Osteoblast (primary cell): ENCODE measurements around the gene ZNF483. TPM values are rescaled to one million over a fixed set of nuclear protein-coding genes. Genes with fewer than 3 reads are reported as not detected.

ENCODE experiments used
- DNase-seq: peaks from one replicate; pipeline ENCODE4 v3.0.0; 2011; ENCODE audit warnings: low spot score, mixed read lengths; ENCODE audit not compliant: insufficient read length; ENCODE audit errors: missing footprints
- H2AFZ ChIP-seq: 2 replicates; pipeline ENCODE4 v1.6.0; 2011; ENCODE audit warnings: mild to moderate bottlenecking, low read length
- H3K27ac ChIP-seq: 2 replicates; pipeline ENCODE4 v1.5.1; 2011; ENCODE audit warnings: mild to moderate bottlenecking, low read depth, low read length, moderate library complexity
- H3K27me3 ChIP-seq: 2 replicates; pipeline ENCODE4 v1.6.0; 2012; ENCODE audit warnings: mild to moderate bottlenecking, control low read depth, inconsistent platforms, low read length, moderate library complexity; ENCODE audit not compliant: insufficient read depth
- H3K36me3 ChIP-seq: 2 replicates; pipeline ENCODE4 v1.5.1; 2011; ENCODE audit warnings: mild to moderate bottlenecking, low read length, control low read depth, moderate library complexity; ENCODE audit not compliant: insufficient read depth
- H3K4me1 ChIP-seq: 2 replicates; pipeline ENCODE4 v1.5.1; 2011; ENCODE audit warnings: mild to moderate bottlenecking, low read length, control low read depth, moderate library complexity; ENCODE audit not compliant: insufficient read depth
- H3K4me2 ChIP-seq: 2 replicates; pipeline ENCODE4 v1.6.0; 2011; ENCODE audit warnings: mild to moderate bottlenecking, low read length; ENCODE audit not compliant: insufficient read depth
- H3K4me3 ChIP-seq: fragments of 200-600 bp; sonication (generic); 3 replicates; pipeline ENCODE4 v1.5.1; 2012; ENCODE audit warnings: mild to moderate bottlenecking, low read length, inconsistent platforms; ENCODE audit not compliant: insufficient read depth
- H3K79me2 ChIP-seq: 2 replicates; pipeline ENCODE4 v1.6.0; 2012; ENCODE audit warnings: mild to moderate bottlenecking, low read length, control low read depth, inconsistent platforms; ENCODE audit not compliant: insufficient read depth
- H3K9me3 ChIP-seq: 2 replicates; pipeline ENCODE4 v1.5.1; 2011; ENCODE audit warnings: low read depth, low read length, control low read depth
- H4K20me1 ChIP-seq: 2 replicates; pipeline ENCODE4 v1.6.0; 2012; ENCODE audit warnings: mild to moderate bottlenecking, low read length, control low read depth; ENCODE audit not compliant: insufficient read depth
- CTCF ChIP-seq: IDR thresholded peaks from 2 replicates; pipeline ENCODE4 v1.5.1; 2011; ENCODE audit warnings: mild to moderate bottlenecking, low read depth, low read length, moderate library complexity; ENCODE audit errors: extremely low read depth
- total RNA-seq: library from RNA; depleted of rRNA; stranded (reverse); fragments of >200 nt; gene quantifications from 2 replicates; pipeline ENCODE4 v1.2.3, GENCODE V29; 2012

Gene ZNF483
- total RNA-seq, 1 donor: 6.2 TPM

- Histone ChIP-seq H3K9me3 (peaks cover 5% of the 10 kb centered on the region), H3K4me1 (no peaks in the 10 kb centered on the region), H3K79me2 (no peaks in the 10 kb centered on the region), H3K36me3 (peaks cover 81% of the 10 kb centered on the region), H3K27ac (no peak overlapping the region), H3K27me3 (no peaks in the 10 kb centered on the region), H4K20me1 (peaks cover 3% of the 10 kb centered on the region), H2AFZ (no peak overlapping the region), H3K4me2 (peak overlapping the region; percentile 20), H3K4me3 (no peak overlapping the region)
- no peak for TF ChIP-seq CTCF
- peak; percentile 68 for DNase-seq
Observed at GRCh38 chr9:111572950-111573604, 48.1 kb downstream of the ZNF483 start.

- Histone ChIP-seq H3K9me3 (no peaks in the 10 kb centered on the region), H3K4me1 (no peaks in the 10 kb centered on the region), H4K20me1 (no peaks in the 10 kb centered on the region), H3K79me2 (no peaks in the 10 kb centered on the region), H3K27me3 (no peaks in the 10 kb centered on the region), H3K36me3 (peaks cover 67% of the 10 kb centered on the region), H3K4me3 (no peak overlapping the region), H3K4me2 (no peak overlapping the region), H2AFZ (no peak overlapping the region), H3K27ac (no peak overlapping the region)
- no peak for DNase-seq
- no peak for TF ChIP-seq CTCF
Observed at GRCh38 chr9:111582888-111583287, 57.9 kb downstream of the ZNF483 start.

- no peaks in the 10 kb centered on the region for H4K20me1 ChIP-seq
- H3K27me3 ChIP-seq: no peaks in the 10 kb centered on the region
- no peaks in the 10 kb centered on the region for H3K9me3 ChIP-seq
- no peak for DNase-seq
- no peak overlapping the region for H3K4me3 ChIP-seq
- H3K4me2 ChIP-seq: no peak overlapping the region
- H3K79me2 ChIP-seq: no peaks in the 10 kb centered on the region
- no peak for TF ChIP-seq CTCF
- no peaks in the 10 kb centered on the region for H3K4me1 ChIP-seq
- H3K27ac ChIP-seq: no peak overlapping the region
- H2AFZ ChIP-seq: no peak overlapping the region
- peaks cover 55% of the 10 kb centered on the region for H3K36me3 ChIP-seq
Observed at GRCh38 chr9:111586378-111586777, 61.4 kb downstream of the ZNF483 start.

- no peak for DNase-seq
- Histone ChIP-seq H3K36me3 (peaks cover 53% of the 10 kb centered on the region), H3K4me3 (no peak overlapping the region), H3K27me3 (no peaks in the 10 kb centered on the region), H3K27ac (no peak overlapping the region), H3K9me3 (no peaks in the 10 kb centered on the region), H3K79me2 (no peaks in the 10 kb centered on the region), H4K20me1 (no peaks in the 10 kb centered on the region), H3K4me1 (no peaks in the 10 kb centered on the region), H3K4me2 (no peak overlapping the region), H2AFZ (no peak overlapping the region)
- TF ChIP-seq CTCF: no peak
Observed at GRCh38 chr9:111588846-111589245, 63.9 kb downstream of the ZNF483 start.
